CD14-positive monocyte (primary cell): ENCODE results near the gene NOD2. TPM values are rescaled to one million over a fixed set of nuclear protein-coding genes. Genes with fewer than 3 reads are reported as not detected.

Experiments used
- DNase-seq, 3 donors: peaks; one replicate each; pipeline ENCODE4 v3.0.0-alpha.2; 2011 to 2022
- H2AFZ ChIP-seq: 2 replicates; pipeline ENCODE4 v1.6.0; 2012; ENCODE audit warnings: mild to moderate bottlenecking, low read depth, low read length, inconsistent platforms; ENCODE audit not compliant: insufficient read depth, poor library complexity, severe bottlenecking
- H3K27ac ChIP-seq, 2 donors: 1 replicate in 1 of 2; 2 replicates in 1 of 2; pipeline ENCODE4 v1.5.1; 2012 to 2013; ENCODE audit warnings: low read length in 2 of 2, control low read depth in 1 of 2, inconsistent platforms in 1 of 2, low read depth in 1 of 2, mild to moderate bottlenecking in 1 of 2
- H3K27me3 ChIP-seq, 2 donors: one replicate each; pipeline versions ENCODE4 v1.6.0 to v1.6.1; 2011 to 2013; ENCODE audit warnings: low read length in 2 of 2; ENCODE audit not compliant: control insufficient read depth in 2 of 2, insufficient read depth in 2 of 2
- H3K36me3 ChIP-seq, 2 donors: replicated peaks in 1 of 2; 1 replicate in 1 of 2; 2 replicates in 1 of 2; pipeline versions ENCODE4 v1.5.1 to v1.6.1; 2012 to 2013; ENCODE audit warnings: low read length in 2 of 2, control low read depth in 1 of 2, inconsistent platforms in 1 of 2, mild to moderate bottlenecking in 1 of 2; ENCODE audit not compliant: insufficient read depth in 2 of 2, control insufficient read depth in 1 of 2
- H3K4me1 ChIP-seq, 2 donors: 1 replicate in 1 of 2; 2 replicates in 1 of 2; pipeline versions ENCODE4 v1.5.1 to v1.6.1; 2012 to 2013; ENCODE audit warnings: low read length in 2 of 2, control low read depth in 1 of 2, inconsistent platforms in 1 of 2, mild to moderate bottlenecking in 1 of 2, moderate library complexity in 1 of 2; ENCODE audit not compliant: insufficient read depth in 2 of 2, control insufficient read depth in 1 of 2
- H3K4me2 ChIP-seq: replicated peaks from 2 replicates; pipeline ENCODE3; 2012; ENCODE audit warnings: low read length, moderate library complexity, mild to moderate bottlenecking; ENCODE audit not compliant: poor library complexity, severe bottlenecking; ENCODE audit errors: extremely low read depth
- H3K4me3 ChIP-seq, 3 experiments: fragments of 200-600 bp in 1 of 3; sonication (generic) in 1 of 3; replicated peaks in 1 of 3; 1 replicate in 2 of 3; 2 replicates in 1 of 3; pipeline ENCODE4 v1.5.1; 2011 to 2013; ENCODE audit warnings: low read length in 3 of 3, mild to moderate bottlenecking in 3 of 3, control low read depth in 2 of 3, low read depth in 2 of 3, inconsistent platforms in 1 of 3, moderate library complexity in 1 of 3
- H3K79me2 ChIP-seq: 2 replicates; pipeline ENCODE4 v1.6.0; 2012; ENCODE audit warnings: mild to moderate bottlenecking, control low read depth, inconsistent platforms, low read length, moderate library complexity; ENCODE audit not compliant: insufficient read depth
- H3K9ac ChIP-seq: 2 replicates; pipeline ENCODE4 v1.6.0; 2017; ENCODE audit warnings: low read length, mild to moderate bottlenecking; ENCODE audit not compliant: insufficient read depth, poor library complexity, severe bottlenecking
- H3K9me3 ChIP-seq, 2 donors: replicated peaks in 1 of 2; 1 replicate in 1 of 2; 2 replicates in 1 of 2; pipeline versions ENCODE4 v1.5.1 to v1.6.1; 2012 to 2013; ENCODE audit warnings: low read length in 2 of 2, control low read depth in 1 of 2; ENCODE audit not compliant: control insufficient read depth in 1 of 2, insufficient read depth in 1 of 2
- H4K20me1 ChIP-seq: 2 replicates; pipeline ENCODE4 v1.6.0; 2012; ENCODE audit warnings: mild to moderate bottlenecking, low read length, control low read depth, moderate library complexity; ENCODE audit not compliant: insufficient read depth
- H3K27ac Mint-ChIP-seq, 7 donors: one replicate each; pipeline ENCODE4 v1.8.0; 2020; ENCODE audit warnings: mild to moderate bottlenecking in 7 of 7, mixed read lengths in 7 of 7, moderate library complexity in 6 of 7, inconsistent platforms in 2 of 7
- H3K27me3 Mint-ChIP-seq, 3 donors: one replicate each; pipeline ENCODE4 v1.8.0; 2021 to 2022; ENCODE audit warnings: low read depth in 3 of 3, mild to moderate bottlenecking in 3 of 3, mixed read lengths in 3 of 3, moderate library complexity in 3 of 3, inconsistent platforms in 1 of 3
- H3K36me3 Mint-ChIP-seq, 2 donors: one replicate each; pipeline ENCODE4 v1.8.0; 2020; ENCODE audit warnings: mixed read lengths in 2 of 2, inconsistent platforms in 1 of 2, mild to moderate bottlenecking in 1 of 2
- H3K4me1 Mint-ChIP-seq: one replicate; pipeline ENCODE4 v1.8.0; 2020; ENCODE audit warnings: mild to moderate bottlenecking, mixed read lengths
- H3K4me3 Mint-ChIP-seq, 2 donors: one replicate each; pipeline ENCODE4 v1.8.0; 2020; ENCODE audit warnings: mild to moderate bottlenecking in 2 of 2, mixed read lengths in 2 of 2, moderate library complexity in 1 of 2
- H3K9me3 Mint-ChIP-seq, 7 donors: one replicate each; pipeline ENCODE4 v1.8.0; 2020 to 2022; ENCODE audit warnings: mixed read lengths in 7 of 7, mild to moderate bottlenecking in 6 of 7, moderate library complexity in 6 of 7, inconsistent platforms in 2 of 7
- whole genome bisulfite sequencing: methylation state at CpG from one replicate; pipeline ENCODE4 v1.1.5; 2013; ENCODE audit warnings: missing lambda C conversion rate; ENCODE audit not compliant: insufficient coverage; 5-methylcytosine and 5-hydroxymethylcytosine counted together
- intact Hi-C, 2 donors: fragments of 100-400 bp; cut with micrococcal nuclease; formaldehyde crosslinking; loops; one replicate each; pipeline versions ENCODE4 v1.15.0 to v1.15.1; 2023
- polyA plus RNA-seq, 3 donors: library from polyadenylated mRNA; depleted of rRNA in 1 of 3; unstranded in 2 of 3; stranded (reverse) in 1 of 3; fragments of 300-500 nt in 2 of 3; fragments of >200 nt in 1 of 3; fragmentation: Illumina TruSeq in 2 of 3; gene quantifications; 1 replicate in 2 of 3; 2 replicates in 1 of 3; pipeline ENCODE4 v1.2.3, GENCODE V29; 2012 to 2021
- TF ChIP-seq, protein P1 (sequence below): fragments of 200-600 bp; IDR thresholded peaks from one replicate; pipeline ENCODE4 v1.8.0; 2022; ENCODE audit warnings: antibody characterized with exemption, mild to moderate bottlenecking

Gene NOD2
- polyA plus RNA-seq, 3 donors: 18.5 to 83.3 (median 29.7) TPM

DNA sequence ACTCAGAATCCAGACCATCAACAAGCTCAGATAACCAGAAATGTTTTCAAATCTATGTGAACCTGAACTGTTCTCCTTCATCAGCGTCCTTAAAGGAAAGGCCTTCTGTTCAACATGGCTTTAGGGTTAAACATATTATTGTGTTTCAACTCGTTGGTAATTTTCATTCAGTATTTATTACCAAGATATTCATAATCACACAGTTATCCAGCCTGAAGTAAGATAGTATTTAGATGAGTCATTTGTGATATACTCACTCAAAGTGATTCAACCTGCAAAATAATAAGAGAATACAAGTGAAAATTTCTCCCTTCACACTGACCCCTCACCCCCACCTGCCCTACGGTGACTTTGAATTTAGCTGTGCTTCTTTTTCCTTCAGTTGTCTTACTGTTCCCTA is 51.5 kb downstream of the NOD2 start:
- H3K9me3 Mint-ChIP-seq: no peaks in the 10 kb centered on the region
- H3K27ac Mint-ChIP-seq: peak overlapping the region in 5 of 7 donors; percentile 7 to 85 (median 51)
- H3K4me3 ChIP-seq: no peak overlapping the region
- peak overlapping the region in 1 of 2 donors; percentile 99 for H3K27ac ChIP-seq
- TF ChIP-seq, protein P1, sequence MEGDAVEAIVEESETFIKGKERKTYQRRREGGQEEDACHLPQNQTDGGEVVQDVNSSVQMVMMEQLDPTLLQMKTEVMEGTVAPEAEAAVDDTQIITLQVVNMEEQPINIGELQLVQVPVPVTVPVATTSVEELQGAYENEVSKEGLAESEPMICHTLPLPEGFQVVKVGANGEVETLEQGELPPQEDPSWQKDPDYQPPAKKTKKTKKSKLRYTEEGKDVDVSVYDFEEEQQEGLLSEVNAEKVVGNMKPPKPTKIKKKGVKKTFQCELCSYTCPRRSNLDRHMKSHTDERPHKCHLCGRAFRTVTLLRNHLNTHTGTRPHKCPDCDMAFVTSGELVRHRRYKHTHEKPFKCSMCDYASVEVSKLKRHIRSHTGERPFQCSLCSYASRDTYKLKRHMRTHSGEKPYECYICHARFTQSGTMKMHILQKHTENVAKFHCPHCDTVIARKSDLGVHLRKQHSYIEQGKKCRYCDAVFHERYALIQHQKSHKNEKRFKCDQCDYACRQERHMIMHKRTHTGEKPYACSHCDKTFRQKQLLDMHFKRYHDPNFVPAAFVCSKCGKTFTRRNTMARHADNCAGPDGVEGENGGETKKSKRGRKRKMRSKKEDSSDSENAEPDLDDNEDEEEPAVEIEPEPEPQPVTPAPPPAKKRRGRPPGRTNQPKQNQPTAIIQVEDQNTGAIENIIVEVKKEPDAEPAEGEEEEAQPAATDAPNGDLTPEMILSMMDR: no peak
- H3K36me3 Mint-ChIP-seq: peaks cover 32 to 41% of the 10 kb centered on the region in 2 donors
- WGBS: no CpG with 5 or more reads among the region's 3 CpGs
- peaks cover 30 to 52% of the 10 kb centered on the region in 2 donors for H3K4me1 ChIP-seq
- peaks cover 51% of the 10 kb centered on the region for H4K20me1 ChIP-seq
- intact Hi-C loops: loop anchor here (5.0 kb wide), 4 partner anchors 48 to 468 kb away; partner anchors contain the start of genes BRD7 (in 1 of the 2) and SNX20 (in 1 of the 2)
- no peak overlapping the region for H3K4me2 ChIP-seq
- peaks cover 60% of the 10 kb centered on the region for H3K4me1 Mint-ChIP-seq
- H3K9me3 ChIP-seq: no peaks in the 10 kb centered on the region
- H3K4me3 Mint-ChIP-seq: peak overlapping the region in 1 of 2 donors; percentile 1
- H3K36me3 ChIP-seq: peaks cover 28 to 35% of the 10 kb centered on the region in 2 donors
- no peak overlapping the region for H3K9ac ChIP-seq
- no peak overlapping the region for H2AFZ ChIP-seq
- DNase-seq: no peak
- H3K79me2 ChIP-seq: peaks cover 73% of the 10 kb centered on the region
- no peaks in the 10 kb centered on the region for H3K27me3 ChIP-seq
- H3K27me3 Mint-ChIP-seq: no peaks in the 10 kb centered on the region

DNA sequence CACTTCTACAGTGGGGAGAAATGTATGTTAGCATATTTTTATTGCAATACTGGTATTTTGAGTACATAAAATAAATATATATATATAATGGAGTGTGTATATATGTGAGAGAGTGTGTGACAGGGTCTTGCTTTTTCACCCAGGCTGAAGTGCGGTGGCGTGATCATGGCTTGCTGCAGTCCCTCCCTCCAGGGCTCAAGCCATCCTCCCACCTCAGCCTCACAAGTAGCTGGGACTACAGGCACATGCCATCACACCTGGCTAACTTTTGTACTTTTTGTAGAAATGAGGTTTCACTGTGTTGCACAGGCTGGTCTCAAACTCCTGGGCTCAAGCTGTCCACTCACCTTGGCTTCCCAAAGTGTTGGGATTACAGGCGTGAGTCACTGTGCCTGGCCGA is 52.5 kb downstream of the NOD2 start:
- no peak overlapping the region for H2AFZ ChIP-seq
- peaks cover 38 to 45% of the 10 kb centered on the region in 2 donors for H3K36me3 ChIP-seq
- H3K27ac ChIP-seq: no peak overlapping the region
- no peaks in the 10 kb centered on the region for H3K9me3 ChIP-seq
- Mint-ChIP-seq H3K9me3 (no peaks in the 10 kb centered on the region), H3K4me3 (no peak overlapping the region), H3K4me1 (peaks cover 54% of the 10 kb centered on the region), H3K27ac (peak overlapping the region in 1 of 7 donors; percentile 20), H3K36me3 (peaks cover 34 to 41% of the 10 kb centered on the region in 2 donors), H3K27me3 (no peaks in the 10 kb centered on the region)
- H3K79me2 ChIP-seq: peaks cover 83% of the 10 kb centered on the region
- no peaks in the 10 kb centered on the region for H3K27me3 ChIP-seq
- intact Hi-C loops: loop anchor here in 1 of 2 donors (2.0 kb wide), 2 partner anchors 75 to 157 kb away; no protein-coding TSS in a partner anchor
- TF ChIP-seq, protein P1: no peak
- H3K4me1 ChIP-seq: peaks cover 25 to 50% of the 10 kb centered on the region in 2 donors
- H3K4me3 ChIP-seq: no peak overlapping the region
- 100% methylated on average over 1 of the region's 4 CpGs for WGBS
- peaks cover 62% of the 10 kb centered on the region for H4K20me1 ChIP-seq
- no peak for DNase-seq
- H3K4me2 ChIP-seq: no peak overlapping the region
- no peak overlapping the region for H3K9ac ChIP-seq
